Measurements from ENCODE around the gene ACLY.

GRCh38 chr17:41919165-41919817 lies 540 bp upstream of the ACLY start:
- no peak for TF ChIP-seq CTCF (IDR thresholded peaks at IDR 0.05)
- no peak for TF ChIP-seq POLR2A (IDR thresholded peaks at IDR 0.05)
